GM18526 (cell line): ENCODE measurements around the gene RNASE4.

Experiments used
- POLR2A ChIP-seq: IDR thresholded peaks from 3 replicates; pipeline ENCODE4 v1.6.1; 2011; ENCODE audit not compliant: insufficient read length; ENCODE audit errors: extremely low read depth

The RNASE4 gene

GRCh38 chr14:20683891-20684661, at the start of gene RNASE4:
RNASE4 (plus strand) TSS chr14:20684560; CDS start chr14:20699372, 14,812 bp downstream.
- no peak for TF ChIP-seq POLR2A

DNA sequence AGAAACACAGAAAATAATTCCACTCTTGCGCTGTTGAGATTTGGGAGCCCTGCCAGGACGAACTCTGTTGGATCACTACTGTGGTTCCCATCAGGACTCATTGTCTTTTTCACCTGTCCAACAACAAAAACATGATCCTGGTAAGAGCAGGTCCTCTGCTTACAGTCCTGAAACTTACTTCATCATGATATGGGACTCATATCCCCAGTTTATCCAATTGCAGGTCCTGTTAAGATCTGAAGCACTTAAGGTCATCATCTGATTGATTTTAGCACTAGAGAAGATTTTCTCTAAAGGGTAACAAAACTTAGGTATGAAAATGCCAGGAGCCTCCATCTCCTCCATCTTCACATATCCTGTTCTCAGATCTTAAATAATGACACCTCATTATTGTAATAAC, 42.8 kb upstream of the RNASE4 start, which contains the start of gene OR6S1:
TSS of gene OR6S1 (minus strand) at position 101 of the 400 bp plus-strand sequence. CDS start at position 101, 0 bp downstream.
- no peak for TF ChIP-seq POLR2A

- no peak for TF ChIP-seq POLR2A
Observed at GRCh38 chr14:20642182-20642581, 42.2 kb upstream of the RNASE4 start.

DNA sequence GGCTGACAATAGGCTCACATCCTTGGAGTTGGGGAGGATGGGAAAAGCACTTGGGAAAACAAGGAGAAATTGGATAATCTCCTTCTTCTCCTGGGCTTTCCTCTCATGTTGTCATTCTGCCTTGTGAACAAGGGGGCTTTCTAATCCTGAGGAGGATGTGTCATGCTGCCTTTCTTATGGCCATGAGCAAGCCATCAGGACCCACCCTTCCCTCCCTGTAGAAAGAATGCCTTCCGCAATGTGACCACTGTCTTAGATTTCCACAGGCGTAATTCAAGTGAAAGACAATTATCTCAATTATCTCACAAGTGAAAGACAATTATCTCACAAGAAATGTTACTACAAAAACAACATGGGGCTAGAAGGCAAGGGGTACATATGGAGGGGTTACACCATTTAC, 39.8 kb upstream of the RNASE4 start:
- no peak for TF ChIP-seq POLR2A

- TF ChIP-seq POLR2A: no peak
Observed at GRCh38 chr14:20645481-20645880, 38.9 kb upstream of the RNASE4 start.

DNA sequence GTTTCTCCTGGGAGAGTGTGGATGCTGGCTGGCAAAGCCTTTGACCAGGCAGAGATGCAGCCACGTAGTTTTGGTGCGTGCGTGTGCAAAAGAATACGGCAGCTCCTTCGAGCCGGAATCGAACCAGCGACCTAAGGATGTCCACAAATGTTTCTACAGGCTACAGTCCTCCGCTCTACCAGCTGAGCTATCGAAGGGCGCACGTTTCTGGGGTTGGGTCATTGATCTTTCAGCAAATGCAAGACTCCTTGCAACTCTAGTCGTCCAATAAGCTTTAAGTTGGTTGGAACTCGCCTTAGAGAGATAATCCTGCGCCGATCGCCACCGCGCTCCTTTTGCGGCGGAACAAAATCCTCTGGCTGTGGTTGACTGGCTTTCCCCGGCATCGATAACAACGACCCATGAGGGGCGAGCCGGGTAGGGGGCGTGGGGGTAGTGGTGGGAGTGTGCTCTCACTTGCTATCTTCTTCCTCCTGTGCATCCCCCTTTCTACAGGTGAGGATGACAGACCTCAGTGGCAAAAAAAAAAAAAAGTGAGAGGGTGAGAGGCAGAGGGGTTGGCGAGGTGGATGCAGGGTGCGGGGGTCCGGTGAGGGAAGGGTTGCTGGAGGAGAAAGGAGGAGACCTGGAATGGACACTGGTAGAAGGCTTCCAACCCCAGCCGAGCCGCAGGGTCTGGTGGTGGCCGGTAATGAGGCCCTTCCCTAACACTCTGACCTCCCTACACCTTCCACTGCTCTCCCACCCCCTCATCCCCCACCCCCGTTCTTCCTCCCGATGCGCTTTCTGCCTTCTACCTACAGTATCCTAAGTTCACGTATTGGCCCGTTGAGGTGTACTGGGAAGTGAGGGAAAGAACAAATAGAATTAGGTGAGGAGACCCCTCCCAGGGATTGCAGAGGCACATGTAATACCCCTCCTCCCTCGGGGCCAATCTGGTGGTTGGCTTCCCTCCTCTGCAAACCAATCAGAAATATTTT, 31.1 kb upstream of the RNASE4 start:
- no peak for TF ChIP-seq POLR2A

DNA sequence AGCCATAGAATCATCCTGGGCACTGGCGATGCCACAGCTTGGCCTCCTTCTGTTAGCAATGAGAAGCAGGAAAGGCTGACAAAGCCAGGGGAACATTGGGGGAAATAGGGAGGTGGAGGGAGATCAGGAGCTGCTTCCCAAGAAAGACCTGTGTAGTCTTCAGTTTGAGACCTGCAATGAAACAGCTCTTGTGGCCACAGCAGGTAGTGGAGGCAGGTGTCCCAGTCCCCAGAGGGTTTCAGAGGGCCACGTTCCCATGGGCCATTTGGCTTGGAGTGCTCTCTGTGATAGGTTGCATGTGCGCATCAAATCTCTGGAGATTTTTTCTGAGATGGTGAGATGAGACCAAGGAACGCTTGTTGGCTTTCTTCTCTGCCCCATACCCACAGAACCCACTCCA, 28.5 kb upstream of the RNASE4 start:
- no peak for TF ChIP-seq POLR2A

- TF ChIP-seq POLR2A: no peak
Observed at GRCh38 chr14:20656274-20656673, 28.1 kb upstream of the RNASE4 start.

DNA sequence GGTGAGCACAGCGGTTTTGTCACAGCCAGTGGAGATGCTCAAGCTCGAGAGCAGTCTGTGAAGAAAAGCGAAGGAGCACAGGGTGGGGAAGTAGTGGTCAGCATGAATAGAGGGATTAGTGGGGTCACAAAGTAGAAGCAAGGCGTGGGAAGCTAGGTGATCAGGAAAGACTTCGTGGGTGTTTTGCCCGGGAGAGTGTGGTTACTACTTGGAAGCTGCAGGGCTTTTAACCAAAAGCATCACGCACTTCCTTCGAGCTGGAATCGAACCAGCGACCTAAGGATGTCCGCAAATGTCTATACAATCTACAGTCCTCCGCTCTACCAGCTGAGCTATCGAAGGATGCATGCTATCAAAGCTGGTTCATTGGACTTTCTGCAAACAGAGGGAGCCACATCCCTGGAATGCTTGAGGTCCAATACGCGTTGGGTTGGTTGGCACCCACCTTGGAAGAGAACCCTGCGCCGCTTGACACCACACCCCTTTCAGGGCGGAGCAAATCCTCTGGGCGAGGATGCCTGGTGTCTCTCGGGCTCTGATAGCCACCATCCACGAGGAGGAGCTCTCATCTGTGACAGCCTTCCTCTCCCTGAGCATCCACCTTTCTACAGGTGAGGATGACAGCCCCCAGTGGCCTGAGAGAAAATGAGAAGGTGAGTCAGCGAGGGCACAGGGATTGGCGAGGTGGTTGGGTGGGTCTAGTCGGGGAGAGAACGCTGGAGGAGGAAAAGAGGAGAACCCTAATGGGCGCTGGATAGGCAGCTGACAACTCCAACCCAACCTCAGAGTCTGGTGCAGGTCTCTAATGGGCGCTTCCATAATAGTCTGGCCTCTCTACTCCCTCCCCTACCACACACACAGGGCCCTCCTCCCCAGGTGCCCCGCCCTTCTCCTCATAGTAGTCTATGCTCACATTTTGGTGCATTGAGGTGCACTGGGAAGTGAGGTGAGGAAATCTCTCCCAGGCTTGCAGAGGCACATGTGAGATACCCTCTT, 26.8 kb upstream of the RNASE4 start:
- TF ChIP-seq POLR2A: no peak

DNA sequence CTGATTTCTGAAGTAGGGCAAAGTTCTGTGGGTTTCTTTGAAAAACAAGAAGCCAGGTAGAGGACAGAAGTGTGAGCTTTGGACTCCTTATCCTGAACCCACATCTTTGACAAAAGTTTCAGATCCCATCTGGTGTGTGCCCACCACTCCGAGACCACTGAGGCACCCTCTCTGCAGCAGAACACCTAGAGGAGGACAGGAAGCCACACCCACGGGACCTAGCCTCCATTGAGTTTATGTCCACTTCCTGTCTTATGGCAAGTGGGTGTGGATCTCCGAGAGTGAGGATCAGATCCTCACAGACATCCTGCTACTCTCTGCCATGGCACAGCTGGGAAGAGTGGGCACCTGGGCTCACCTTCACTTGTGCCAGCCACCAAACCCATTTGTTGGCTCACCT, 26.1 kb upstream of the RNASE4 start:
- no peak for TF ChIP-seq POLR2A

- no peak for TF ChIP-seq POLR2A
Observed at GRCh38 chr14:20659336-20659735, 25.0 kb upstream of the RNASE4 start.

GRCh38 chr14:20659813-20660395, 24.5 kb upstream of the RNASE4 start:
- no peak for TF ChIP-seq POLR2A

GRCh38 chr14:20661197-20661596, 23.2 kb upstream of the RNASE4 start:
- TF ChIP-seq POLR2A: no peak
